ENCODE data around the gene DAAM2. TPM values are rescaled to one million over a fixed set of nuclear protein-coding genes. Genes with fewer than 3 reads are reported as not detected.

DAAM2 gene
- total and polyA plus RNA-seq, 9 of the 15 experiments (the other 6 are each of a cell fraction or from before 2014, with no cell fraction given): 0.01 to 0.07 TPM; not detected in 7

- Histone ChIP-seq H3K9me3 (replicated peaks; ENCODE audit: control insufficient read depth, insufficient read depth, low read depth, low read length) (no peaks in the 10 kb centered on the region), H3K9ac (ENCODE audit: insufficient read depth in 1 of 2, low read depth in 2 of 2, low read length in 2 of 2) (no peak overlapping the region), H3K4me3 (no peak overlapping the region), H3K79me2 (ENCODE audit: control insufficient read depth, insufficient read depth, low read length) (no peaks in the 10 kb centered on the region), H4K20me1 (replicated peaks; ENCODE audit: control insufficient read depth, insufficient read depth, low read length) (no peaks in the 10 kb centered on the region), H3K4me1 (replicated peaks in 1 of 2; ENCODE audit: control insufficient read depth in 2 of 2, insufficient read depth in 2 of 2, low read length in 2 of 2) (no peaks in the 10 kb centered on the region), H3K27me3 (ENCODE audit: control insufficient read depth in 2 of 2, insufficient read depth in 2 of 2, low read length in 2 of 2) (peaks cover 0 to 9% of the 10 kb centered on the region in 2 experiments; a peak in 1 of 5 replicates), H3K4me2 (ENCODE audit: insufficient read depth, low read length) (no peak overlapping the region), H3K27ac (ENCODE audit: extremely low read depth, low read depth, low read length) (no peak overlapping the region), H3K9me1 (ENCODE audit: control insufficient read depth, insufficient read depth, low read length) (no peaks in the 10 kb centered on the region), H2AFZ (ENCODE audit: low read depth, low read length) (no peak overlapping the region), H3K36me3 (ENCODE audit: control insufficient read depth, insufficient read depth, low read length) (no peaks in the 10 kb centered on the region)
- in situ Hi-C loops (cut with MboI) (no loop called here), intact Hi-C loops (cut with micrococcal nuclease) (no loop called here)
- no peak for FAIRE-seq
- TF ChIP-seq TAL1 (IDR thresholded peaks at IDR 0.05) (no peak), CBFA2T3 (IDR thresholded peaks at IDR 0.05) (no peak), ARNT (IDR thresholded peaks at IDR 0.05) (no peak), EP300 (IDR thresholded peaks at IDR 0.05; ENCODE audit: low read length) (no peak), TAF9B (IDR thresholded peaks at IDR 0.05; ENCODE audit: partially characterized antibody) (no peak)
- no TSS peak for BruUV-seq (replicated peaks)
- WGBS (ENCODE audit: insufficient coverage, low coverage, missing lambda C conversion rate): 2% methylated on average over 8 of the region's 8 CpGs
- no peak for DNase-seq (ENCODE audit: extremely low read depth in 1 of 4, low spot score in 3 of 4)
- ChIA-PET CTCF (ENCODE audit: low intra/inter-chr PET ratio) (no interaction called here), POLR2A (interaction anchor here (0.8 to 1.6 kb wide), 2 partner anchors 11 to 13 kb away, joined by 3 to 8 read pairs; no protein-coding TSS in a partner anchor)
- ATAC-seq: no peak
These were observed 27.5 kb downstream of the DAAM2 start for GRCh38 chr6:39819676-39820075.

- no peak overlapping the region for H3K4me2 ChIP-seq (ENCODE audit: insufficient read depth, low read length)
- POLR2A ChIA-PET: interaction anchor here (1.0 to 1.6 kb wide), 2 partner anchors 12 to 22 kb away, joined by 3 to 8 read pairs; no protein-coding TSS in a partner anchor
- intact Hi-C loops (cut with micrococcal nuclease) (no loop called here), in situ Hi-C loops (cut with MboI) (no loop called here)
- DNase-seq (ENCODE audit: extremely low read depth in 1 of 4, low spot score in 3 of 4) (no peak), ATAC-seq (no peak), FAIRE-seq (no peak)
- no peak overlapping the region for H3K9ac ChIP-seq (ENCODE audit: insufficient read depth in 1 of 2, low read depth in 2 of 2, low read length in 2 of 2)
- H3K36me3 ChIP-seq (ENCODE audit: control insufficient read depth, insufficient read depth, low read length): no peaks in the 10 kb centered on the region
- no peaks in the 10 kb centered on the region for H3K4me1 ChIP-seq (replicated peaks in 1 of 2; ENCODE audit: control insufficient read depth in 2 of 2, insufficient read depth in 2 of 2, low read length in 2 of 2)
- no TSS peak for BruUV-seq (replicated peaks)
- H3K9me3 ChIP-seq (replicated peaks; ENCODE audit: control insufficient read depth, insufficient read depth, low read depth, low read length): no peaks in the 10 kb centered on the region
- CTCF ChIA-PET (ENCODE audit: low intra/inter-chr PET ratio): no interaction called here
- H3K27ac ChIP-seq (ENCODE audit: extremely low read depth, low read depth, low read length): no peak overlapping the region
- H4K20me1 ChIP-seq (replicated peaks; ENCODE audit: control insufficient read depth, insufficient read depth, low read length): no peaks in the 10 kb centered on the region
- H2AFZ ChIP-seq (ENCODE audit: low read depth, low read length): no peak overlapping the region
- H3K4me3 ChIP-seq: no peak overlapping the region
- no peaks in the 10 kb centered on the region for H3K9me1 ChIP-seq (ENCODE audit: control insufficient read depth, insufficient read depth, low read length)
- peaks cover 0 to 11% of the 10 kb centered on the region in 2 experiments; a peak in 1 of 5 replicates for H3K27me3 ChIP-seq (ENCODE audit: control insufficient read depth in 2 of 2, insufficient read depth in 2 of 2, low read length in 2 of 2)
- no peaks in the 10 kb centered on the region for H3K79me2 ChIP-seq (ENCODE audit: control insufficient read depth, insufficient read depth, low read length)
- TF ChIP-seq ZNF583 (CRISPR knock-in tag; IDR thresholded peaks at IDR 0.05) (no peak), ZNF436 (CRISPR knock-in tag; IDR thresholded peaks at IDR 0.05) (no peak), ATF6 (CRISPR knock-in tag; IDR thresholded peaks at IDR 0.05) (no peak), PTTG1 (tag; IDR thresholded peaks at IDR 0.05; ENCODE audit: low read depth) (no peak), TOE1 (IDR thresholded peaks at IDR 0.05; ENCODE audit: borderline replicate concordance) (no peak), TOE1 (CRISPR knock-in tag; IDR thresholded peaks at IDR 0.05; ENCODE audit: borderline replicate concordance, low read depth) (no peak), ZKSCAN8 (CRISPR knock-in tag; IDR thresholded peaks at IDR 0.05) (no peak)
- TF ChIP-seq, protein P1, sequence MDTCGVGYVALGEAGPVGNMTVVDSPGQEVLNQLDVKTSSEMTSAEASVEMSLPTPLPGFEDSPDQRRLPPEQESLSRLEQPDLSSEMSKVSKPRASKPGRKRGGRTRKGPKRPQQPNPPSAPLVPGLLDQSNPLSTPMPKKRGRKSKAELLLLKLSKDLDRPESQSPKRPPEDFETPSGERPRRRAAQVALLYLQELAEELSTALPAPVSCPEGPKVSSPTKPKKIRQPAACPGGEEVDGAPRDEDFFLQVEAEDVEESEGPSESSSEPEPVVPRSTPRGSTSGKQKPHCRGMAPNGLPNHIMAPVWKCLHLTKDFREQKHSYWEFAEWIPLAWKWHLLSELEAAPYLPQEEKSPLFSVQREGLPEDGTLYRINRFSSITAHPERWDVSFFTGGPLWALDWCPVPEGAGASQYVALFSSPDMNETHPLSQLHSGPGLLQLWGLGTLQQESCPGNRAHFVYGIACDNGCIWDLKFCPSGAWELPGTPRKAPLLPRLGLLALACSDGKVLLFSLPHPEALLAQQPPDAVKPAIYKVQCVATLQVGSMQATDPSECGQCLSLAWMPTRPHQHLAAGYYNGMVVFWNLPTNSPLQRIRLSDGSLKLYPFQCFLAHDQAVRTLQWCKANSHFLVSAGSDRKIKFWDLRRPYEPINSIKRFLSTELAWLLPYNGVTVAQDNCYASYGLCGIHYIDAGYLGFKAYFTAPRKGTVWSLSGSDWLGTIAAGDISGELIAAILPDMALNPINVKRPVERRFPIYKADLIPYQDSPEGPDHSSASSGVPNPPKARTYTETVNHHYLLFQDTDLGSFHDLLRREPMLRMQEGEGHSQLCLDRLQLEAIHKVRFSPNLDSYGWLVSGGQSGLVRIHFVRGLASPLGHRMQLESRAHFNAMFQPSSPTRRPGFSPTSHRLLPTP (IDR thresholded peaks at IDR 0.05; ENCODE audit: borderline replicate concordance, extremely low read depth, insufficient read length): no peak
These were observed 28.4 kb downstream of the DAAM2 start for GRCh38 chr6:39820553-39820952.
